Small intestine (tissue), 7 donors: ENCODE data around the gene TLE4. TPM values are rescaled to one million over a fixed set of nuclear protein-coding genes. Genes with fewer than 3 reads are reported as not detected.

Source experiments
- DNase-seq, 2 donors: peaks; one replicate each; pipeline versions ENCODE4 v3.0.0 to v3.0.0-alpha.2; 2013
- FAIRE-seq: peaks from 2 replicates; lab custom pipeline; 2012; peaks lifted over from hg19 to GRCh38; lab: Jason Lieb, UNC
- H3K27ac ChIP-seq, 3 donors: one replicate each; pipeline ENCODE4 v1.5.1; 2013; ENCODE audit warnings: low read length in 2 of 3, mild to moderate bottlenecking in 2 of 3, control low read depth in 1 of 3, inconsistent platforms in 1 of 3, low read depth in 1 of 3, moderate library complexity in 1 of 3
- H3K27me3 ChIP-seq, 3 donors: one replicate each; pipeline ENCODE4 v1.6.1; 2013; ENCODE audit warnings: low read length in 3 of 3, inconsistent platforms in 1 of 3; ENCODE audit not compliant: control insufficient read depth in 3 of 3, insufficient read depth in 3 of 3
- H3K36me3 ChIP-seq, 3 donors: one replicate each; pipeline ENCODE4 v1.6.1; 2013; ENCODE audit warnings: low read length in 3 of 3, inconsistent platforms in 1 of 3, low read depth in 1 of 3, mild to moderate bottlenecking in 1 of 3, moderate library complexity in 1 of 3; ENCODE audit not compliant: control insufficient read depth in 3 of 3, insufficient read depth in 2 of 3
- H3K4me1 ChIP-seq, 3 donors: one replicate each; pipeline ENCODE4 v1.6.1; 2013; ENCODE audit warnings: low read length in 2 of 3, inconsistent platforms in 1 of 3, low read depth in 1 of 3, mild to moderate bottlenecking in 1 of 3, moderate library complexity in 1 of 3; ENCODE audit not compliant: control insufficient read depth in 3 of 3, insufficient read depth in 2 of 3
- H3K4me3 ChIP-seq, 3 donors: one replicate each; pipeline ENCODE4 v1.5.1; 2013; ENCODE audit warnings: low read length in 3 of 3, control low read depth in 1 of 3, inconsistent platforms in 1 of 3, low read depth in 1 of 3, mild to moderate bottlenecking in 1 of 3, moderate library complexity in 1 of 3
- H3K9me3 ChIP-seq, 2 donors: one replicate each; pipeline ENCODE4 v1.6.1; 2013; ENCODE audit warnings: low read depth in 1 of 2, low read length in 1 of 2; ENCODE audit not compliant: control insufficient read depth in 2 of 2, insufficient read depth in 1 of 2
- WGBS, 3 donors: extraction: QIAGEN DNeasy Blood & Tissue Kit; methylation state at CpG; one replicate each; pipeline ENCODE4 v1.1.7; 2013; 5-methylcytosine and 5-hydroxymethylcytosine counted together
- polyA plus RNA-seq, 4 donors: library from polyadenylated mRNA; stranded (reverse) in 3 of 4; unstranded in 1 of 4; fragments of 200-250 nt in 3 of 4; fragments of 120-200 nt in 1 of 4; gene quantifications; one replicate each; pipeline versions ENCODE4 v1.2.1 to v1.2.3, GENCODE V29; 2013
- donor health status: healthy with polysubstance abuse.
- donor health status: control.
- donor health status: control.
- donor health status: Bipolar disorder and iron deficiency.
- donor health status: healthy.

Gene TLE4
- polyA plus RNA-seq, 4 donors: 4.0 to 37.2 (median 8.2) TPM

DNA sequence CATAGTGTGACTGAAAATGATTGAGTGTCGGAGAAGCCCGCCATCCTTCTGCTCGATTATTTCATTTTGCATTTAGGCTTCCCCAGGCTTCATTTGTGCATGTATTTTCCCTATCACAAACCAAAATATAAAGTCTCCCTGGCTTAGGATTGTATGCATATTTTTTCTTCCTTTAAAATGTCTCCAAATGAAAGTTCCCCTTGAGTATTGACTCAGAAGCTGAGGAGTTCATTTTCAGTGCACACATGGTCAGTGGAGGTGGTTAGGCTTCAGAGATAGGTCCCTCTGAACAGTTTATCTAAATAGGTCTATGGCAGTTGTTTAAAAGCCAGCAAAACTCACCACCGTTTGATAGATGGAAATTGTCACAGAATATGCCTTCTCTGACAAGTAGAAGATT lies 97.2 kb downstream of the TLE4 start:
- Histone ChIP-seq H3K27me3 (no peaks in the 10 kb centered on the region), H3K9me3 (no peaks in the 10 kb centered on the region), H3K4me3 (no peak overlapping the region), H3K27ac (no peak overlapping the region), H3K36me3 (no peaks in the 10 kb centered on the region), H3K4me1 (peaks cover under 1 to 16% (median 2%) of the 10 kb centered on the region in 3 donors)
- DNase-seq: no peak
- FAIRE-seq: no peak
- 86 to 95% (median 92%) methylated on average over 4 of the region's 4 CpGs for WGBS, 3 donors

- Histone ChIP-seq H3K36me3 (no peaks in the 10 kb centered on the region), H3K4me3 (no peak overlapping the region), H3K9me3 (no peaks in the 10 kb centered on the region), H3K27ac (peak overlapping the region in 1 of 3 donors; percentile 53), H3K27me3 (no peaks in the 10 kb centered on the region), H3K4me1 (peaks cover 0 to 16% (median 2%) of the 10 kb centered on the region in 3 donors)
- DNase-seq: no peak
- WGBS, 3 donors: 88 to 94% (median 89%) methylated on average over 3 of the region's 3 CpGs
- no peak for FAIRE-seq
Measured at GRCh38 chr9:79670269-79670961, 98.7 kb downstream of the TLE4 start.

- DNase-seq (peak; percentile 83 to 86), FAIRE-seq (no peak)
- Histone ChIP-seq H3K27ac (peak overlapping the region in 1 of 3 donors; percentile 53), H3K27me3 (no peaks in the 10 kb centered on the region), H3K9me3 (no peaks in the 10 kb centered on the region), H3K36me3 (no peaks in the 10 kb centered on the region), H3K4me1 (peaks cover 0 to 16% (median 2%) of the 10 kb centered on the region in 3 donors), H3K4me3 (no peak overlapping the region)
- 15 to 65% (median 57%) methylated on average over 2 of the region's 2 CpGs for WGBS, 3 donors
Measured at GRCh38 chr9:79671558-79671957, 99.8 kb downstream of the TLE4 start.

DNA sequence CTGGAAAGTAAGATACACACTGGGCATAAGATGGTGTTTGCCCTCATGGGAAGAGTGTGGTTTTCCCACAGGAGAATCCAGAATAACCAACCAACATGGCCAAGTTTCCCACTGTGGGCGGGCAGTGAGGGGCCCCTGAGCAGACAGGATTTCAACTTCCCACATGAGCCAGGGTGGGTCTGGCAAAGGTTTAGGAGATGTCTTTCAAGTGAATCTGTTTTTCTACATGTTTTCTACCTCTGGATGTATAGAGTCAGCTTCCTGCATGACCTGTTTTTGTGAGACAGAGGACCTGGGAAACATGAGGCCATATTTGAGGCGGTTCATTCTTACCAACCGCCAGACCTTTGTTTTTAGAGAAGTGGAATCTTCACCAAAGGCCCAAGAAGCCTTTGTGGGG lies 100.5 kb downstream of the TLE4 start:
- FAIRE-seq: no peak
- WGBS, 3 donors: 78 to 97% (median 85%) methylated on average over 3 of the region's 3 CpGs
- Histone ChIP-seq H3K27me3 (no peaks in the 10 kb centered on the region), H3K4me1 (peaks cover 0 to 16% (median 2%) of the 10 kb centered on the region in 3 donors), H3K4me3 (no peak overlapping the region), H3K36me3 (no peaks in the 10 kb centered on the region), H3K9me3 (no peaks in the 10 kb centered on the region), H3K27ac (peak overlapping the region in 1 of 3 donors; percentile 49)
- DNase-seq: no peak

DNA sequence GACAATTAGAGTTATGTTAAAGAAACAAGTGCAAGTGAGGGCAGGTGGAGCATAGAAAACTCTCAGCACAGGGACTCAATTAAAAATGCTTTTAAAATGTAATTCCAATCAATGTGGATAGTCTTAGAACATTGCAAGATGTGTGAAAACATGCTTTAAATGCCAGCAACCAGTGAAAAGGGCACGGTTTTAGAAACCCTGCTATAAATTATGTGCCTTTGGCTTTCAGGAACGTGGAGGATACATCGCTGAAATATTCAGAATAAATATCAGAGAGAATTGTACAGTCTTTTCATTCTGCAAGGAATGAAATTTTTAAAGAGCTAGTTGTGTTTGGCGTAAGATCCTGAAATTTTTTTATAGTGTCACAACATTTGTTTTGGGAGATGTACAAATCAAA lies 101.1 kb downstream of the TLE4 start:
- Histone ChIP-seq H3K9me3 (no peaks in the 10 kb centered on the region), H3K36me3 (no peaks in the 10 kb centered on the region), H3K27ac (no peak overlapping the region), H3K4me1 (peaks cover 0 to 16% (median 2%) of the 10 kb centered on the region in 3 donors), H3K4me3 (no peak overlapping the region), H3K27me3 (no peaks in the 10 kb centered on the region)
- 93 to 95% (median 95%) methylated on average over 4 of the region's 4 CpGs for WGBS, 3 donors
- no peak for DNase-seq
- no peak for FAIRE-seq

DNA sequence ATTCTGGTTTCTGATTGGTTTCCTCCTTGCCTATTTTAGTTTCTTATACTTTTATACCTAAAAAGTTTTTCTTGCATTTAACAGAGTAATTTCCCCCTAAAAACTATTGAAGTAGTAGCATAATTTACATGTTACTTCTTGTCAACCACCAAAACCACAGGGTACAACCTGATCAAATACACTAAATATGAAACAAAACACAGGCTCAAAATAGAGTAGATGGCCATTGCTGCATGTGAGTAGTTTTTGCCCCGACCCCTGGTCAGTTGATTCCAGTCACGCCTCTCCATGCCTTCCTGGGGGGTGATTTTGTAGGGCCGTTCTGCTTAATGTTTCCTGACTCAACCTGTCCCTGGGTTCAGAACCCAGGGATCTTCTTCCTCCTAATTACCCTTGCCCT lies 101.8 kb downstream of the TLE4 start:
- no peaks in the 10 kb centered on the region for H3K36me3 ChIP-seq
- no peaks in the 10 kb centered on the region for H3K9me3 ChIP-seq
- FAIRE-seq (no peak), DNase-seq (peak in 1 of 2 donors; percentile 47)
- whole genome bisulfite sequencing, 3 donors: 69 to 86% (median 75%) methylated on average over 3 of the region's 3 CpGs
- no peaks in the 10 kb centered on the region for H3K27me3 ChIP-seq
- H3K4me3 ChIP-seq: no peak overlapping the region
- peaks cover 0 to 16% (median 2%) of the 10 kb centered on the region in 3 donors for H3K4me1 ChIP-seq
- no peak overlapping the region for H3K27ac ChIP-seq

GRCh38 chr9:79674052-79674777 lies 102.5 kb downstream of the TLE4 start:
- Histone ChIP-seq H3K9me3 (no peaks in the 10 kb centered on the region), H3K4me3 (no peak overlapping the region), H3K27me3 (no peaks in the 10 kb centered on the region), H3K4me1 (peaks cover 0 to 16% (median 2%) of the 10 kb centered on the region in 3 donors), H3K27ac (no peak overlapping the region), H3K36me3 (no peaks in the 10 kb centered on the region)
- FAIRE-seq: no peak
- no peak for DNase-seq
- WGBS, 3 donors: 84 to 88% (median 88%) methylated on average over 7 of the region's 7 CpGs

DNA sequence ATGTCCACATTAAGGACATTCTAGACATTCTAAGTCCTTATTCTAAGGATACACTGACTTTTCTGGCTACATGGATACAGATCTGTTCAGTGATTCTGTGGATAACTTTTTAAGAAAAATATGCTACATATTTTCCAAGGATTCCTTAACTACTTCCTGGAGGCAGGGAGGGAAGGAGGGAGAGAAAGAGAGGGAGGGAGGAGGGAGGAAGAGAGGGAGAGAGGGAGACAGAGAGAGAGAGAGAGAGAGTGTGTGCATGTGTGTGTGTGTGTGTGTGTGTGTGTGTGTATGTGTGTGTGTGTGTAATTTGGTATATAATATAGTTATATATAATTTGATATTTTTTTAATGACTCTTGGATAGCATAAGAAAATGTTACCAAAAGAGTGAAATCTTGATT lies 109.8 kb downstream of the TLE4 start:
- no peaks in the 10 kb centered on the region for H3K27me3 ChIP-seq
- H3K36me3 ChIP-seq: peaks cover 0 to 3% (median 0%) of the 10 kb centered on the region in 3 donors
- no peak overlapping the region for H3K4me3 ChIP-seq
- H3K27ac ChIP-seq: peak overlapping the region in 1 of 3 donors; percentile 5
- H3K9me3 ChIP-seq: no peaks in the 10 kb centered on the region
- FAIRE-seq (no peak), DNase-seq (no peak)
- peaks cover 0 to 13% (median 0%) of the 10 kb centered on the region in 3 donors for H3K4me1 ChIP-seq
